K562 (cell line): ENCODE data around the gene CHCHD1. TPM values are rescaled to one million over a fixed set of nuclear protein-coding genes. Genes with fewer than 3 reads are reported as not detected.

Source experiments
- BRD9 ChIP-seq: fragments of 450-650 bp; IDR thresholded peaks from 2 replicates; pipeline ENCODE4 v1.6.1; 2018; ENCODE audit warnings: low read depth; ENCODE audit not compliant: partially characterized antibody
- KAT2B ChIP-seq: IDR thresholded peaks from one replicate; pipeline ENCODE4 v1.6.1; 2012; ENCODE audit warnings: low read depth, mild to moderate bottlenecking, control low read depth, inconsistent platforms, low read length, moderate library complexity
- NR2C2 ChIP-seq, 2 experiments: fragments of 200-800 bp in 1 of 2; sonication (Bioruptor generic) in 1 of 2; sonication (generic) in 1 of 2; formaldehyde crosslinking in 1 of 2; IDR thresholded peaks; 2 replicates each; pipeline versions ENCODE4 v1.6.1 to v1.8.0; 2016 to 2022; ENCODE audit warnings: mild to moderate bottlenecking in 1 of 2, missing compliant biosample characterization in 1 of 2, missing genetic modification characterization in 1 of 2, missing genetic modification reagents in 1 of 2
- RCOR1 ChIP-seq, 2 experiments: IDR thresholded peaks; 2 replicates each; pipeline ENCODE4 v1.6.1; 2012; ENCODE audit warnings: low read depth in 2 of 2, low read length in 2 of 2, borderline replicate concordance in 1 of 2, improper control_type of control experiment in 1 of 2
- RNF2 ChIP-seq: sonication (generic); IDR thresholded peaks from 2 replicates; pipeline ENCODE4 v1.6.1; 2016
- SP1 ChIP-seq: sonication (generic); formaldehyde crosslinking; IDR thresholded peaks from 2 replicates; pipeline ENCODE4 v1.8.1; 2022; ENCODE audit warnings: mild to moderate bottlenecking, missing genetic modification reagents
- TCF3 ChIP-seq: sonication (generic); formaldehyde crosslinking; IDR thresholded peaks from 2 replicates; pipeline ENCODE4 v1.4.0; 2020; ENCODE audit warnings: mild to moderate bottlenecking, missing genetic modification reagents
- ZNF263 ChIP-seq: sonication (generic); formaldehyde crosslinking; IDR thresholded peaks from 2 replicates; pipeline ENCODE4 v1.8.0; 2022; ENCODE audit warnings: mild to moderate bottlenecking, missing genetic modification reagents, borderline replicate concordance
- ZNF644 ChIP-seq: fragments of 200-800 bp; sonication (Bioruptor generic); IDR thresholded peaks from 2 replicates; pipeline ENCODE4 v1.6.1; 2016; ENCODE audit warnings: low read depth, missing genetic modification characterization, missing compliant biosample characterization
- polyA plus RNA-seq, 8 experiments: library from polyadenylated mRNA; depleted of rRNA in 4 of 8; stranded (reverse) in 5 of 8; unstranded in 3 of 8; fragments of >200 nt; fragmentation: Nextera tagmentation in 2 of 8; fragmentation: Illumina TruSeq in 1 of 8; extraction: Ambion mirVana in 2 of 8; extraction: Trizol in 1 of 8; gene quantifications; 2 replicates each; pipeline versions ENCODE4 v1.2.1 to v1.2.3, GENCODE V29; 2011 to 2014; ENCODE audit warnings: inconsistent platforms in 1 of 8, missing spikeins in 1 of 8
- total RNA-seq, 7 experiments: library from RNA; depleted of rRNA in 6 of 7; stranded (reverse); fragments of >200 nt in 6 of 7; fragmentation: Illumina TruSeq in 2 of 7; extraction: Trizol in 2 of 7; gene quantifications; 2 replicates each; pipeline versions ENCODE4 v1.2.1 to v1.2.3, GENCODE V29; 2011 to 2021; ENCODE audit warnings: low replicate concordance in 1 of 7
- TF ChIP-seq, protein P1 (sequence below): fragments of 250-450 bp; sonication (Bioruptor Pico); IDR thresholded peaks from 2 replicates; pipeline ENCODE4 v1.5.0; 2022; ENCODE audit warnings: mild to moderate bottlenecking
- TF ChIP-seq, protein P2 (sequence below): fragments of 450-650 bp; formaldehyde crosslinking; IDR thresholded peaks from 2 replicates; pipeline ENCODE4 v1.4.0; 2020; ENCODE audit warnings: mild to moderate bottlenecking, mixed read lengths
- TF ChIP-seq, protein P3 (sequence below): fragments of 450-650 bp; IDR thresholded peaks from 2 replicates; pipeline ENCODE4 v1.6.1; 2016
- TF ChIP-seq, protein P4 (sequence below), 2 experiments: IDR thresholded peaks; 2 replicates each; pipeline ENCODE4 v1.6.1; 2011; ENCODE audit warnings: borderline replicate concordance in 1 of 2, control low read depth in 1 of 2, low read depth in 1 of 2, low read length in 1 of 2, mild to moderate bottlenecking in 1 of 2, mixed read lengths in 1 of 2, moderate library complexity in 1 of 2; ENCODE audit not compliant: insufficient read depth in 1 of 2, insufficient read length in 1 of 2, poor library complexity in 1 of 2, severe bottlenecking in 1 of 2; ENCODE audit errors: extremely low read depth in 1 of 2
- TF ChIP-seq, protein P5 (sequence below): fragments of 250-450 bp; sonication (Bioruptor Pico); IDR thresholded peaks from 2 replicates; pipeline ENCODE4 v1.8.0; 2022; ENCODE audit warnings: inconsistent platforms

CHCHD1 gene
- total and polyA plus RNA-seq, 9 of the 15 experiments (the other 6 are each of a cell fraction or from before 2014, with no cell fraction given), result 52.9 to 126 (median 83.4) TPM

DNA sequence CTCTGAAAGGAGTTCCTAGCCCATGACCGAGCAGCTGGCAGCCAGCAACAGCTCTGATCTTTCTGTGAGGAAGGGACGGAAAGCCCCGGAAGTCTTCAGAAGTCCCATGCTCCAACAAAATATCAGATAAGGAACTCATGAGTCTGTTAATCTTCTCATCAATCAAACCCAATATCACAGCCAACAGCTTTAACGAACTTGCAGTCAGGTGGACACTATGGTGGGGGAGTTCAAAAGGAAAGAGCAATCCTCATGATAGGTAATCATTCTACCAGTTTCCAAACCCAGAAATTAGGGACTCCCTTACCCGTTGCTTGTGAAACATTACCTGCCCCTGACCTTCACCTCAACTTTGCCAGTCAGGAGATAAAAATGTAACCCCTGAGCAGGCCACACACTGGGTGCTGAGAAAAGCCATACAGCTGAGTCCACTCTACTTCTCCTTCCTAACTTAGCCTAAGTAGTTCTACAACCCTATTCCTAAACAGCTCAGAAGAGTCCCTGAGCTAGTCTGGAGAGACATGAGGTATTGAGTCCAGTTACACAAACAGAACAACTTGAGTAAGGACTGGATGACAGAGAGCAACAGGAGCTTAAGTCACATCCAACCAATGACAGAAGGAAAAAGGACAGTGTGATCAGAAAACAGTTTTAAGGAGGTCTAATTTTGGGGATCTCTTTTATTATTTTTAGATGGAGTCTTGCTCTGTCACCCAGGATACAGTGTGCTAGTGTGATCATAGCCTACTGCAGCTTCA, 27.4 kb downstream of the CHCHD1 start (continued):
- TF ChIP-seq NR2C2 (CRISPR knock-in tag; IDR thresholded peaks at IDR 0.05) (no peak), NR2C2 (tag; IDR thresholded peaks at IDR 0.05) (peak; percentile 49; the same call in 1 of the 2 replicates), SP1 (CRISPR knock-in tag) (peak; percentile 35; the same call in 1 of the 2 replicates), KAT2B (no peak), RCOR1 (IDR thresholded peaks at IDR 0.05; ENCODE audit: borderline replicate concordance in 1 of 2, low read depth in 2 of 2, low read length in 2 of 2) (0 out of 4 replicates have a peak, but pooled peaks of 1 of the 2 experiments have one; percentile 25), TCF3 (CRISPR knock-in tag) (0 out of 2 replicates have a peak, but pooled peaks have one; percentile 17), RNF2 (peak; percentile 69; the same call in 1 of the 2 replicates), ZNF644 (tag) (0 out of 2 replicates have a peak, but pooled peaks have one; percentile 58), ZNF263 (CRISPR knock-in tag) (no peak), BRD9 (no peak)
- TF ChIP-seq, protein P1, sequence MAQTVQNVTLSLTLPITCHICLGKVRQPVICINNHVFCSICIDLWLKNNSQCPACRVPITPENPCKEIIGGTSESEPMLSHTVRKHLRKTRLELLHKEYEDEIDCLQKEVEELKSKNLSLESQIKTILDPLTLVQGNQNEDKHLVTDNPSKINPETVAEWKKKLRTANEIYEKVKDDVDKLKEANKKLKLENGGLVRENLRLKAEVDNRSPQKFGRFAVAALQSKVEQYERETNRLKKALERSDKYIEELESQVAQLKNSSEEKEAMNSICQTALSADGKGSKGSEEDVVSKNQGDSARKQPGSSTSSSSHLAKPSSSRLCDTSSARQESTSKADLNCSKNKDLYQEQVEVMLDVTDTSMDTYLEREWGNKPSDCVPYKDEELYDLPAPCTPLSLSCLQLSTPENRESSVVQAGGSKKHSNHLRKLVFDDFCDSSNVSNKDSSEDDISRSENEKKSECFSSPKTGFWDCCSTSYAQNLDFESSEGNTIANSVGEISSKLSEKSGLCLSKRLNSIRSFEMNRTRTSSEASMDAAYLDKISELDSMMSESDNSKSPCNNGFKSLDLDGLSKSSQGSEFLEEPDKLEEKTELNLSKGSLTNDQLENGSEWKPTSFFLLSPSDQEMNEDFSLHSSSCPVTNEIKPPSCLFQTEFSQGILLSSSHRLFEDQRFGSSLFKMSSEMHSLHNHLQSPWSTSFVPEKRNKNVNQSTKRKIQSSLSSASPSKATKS (CRISPR knock-in tag), result 0 out of 2 replicates have a peak, but pooled peaks have one; percentile 29
- TF ChIP-seq, protein P2, sequence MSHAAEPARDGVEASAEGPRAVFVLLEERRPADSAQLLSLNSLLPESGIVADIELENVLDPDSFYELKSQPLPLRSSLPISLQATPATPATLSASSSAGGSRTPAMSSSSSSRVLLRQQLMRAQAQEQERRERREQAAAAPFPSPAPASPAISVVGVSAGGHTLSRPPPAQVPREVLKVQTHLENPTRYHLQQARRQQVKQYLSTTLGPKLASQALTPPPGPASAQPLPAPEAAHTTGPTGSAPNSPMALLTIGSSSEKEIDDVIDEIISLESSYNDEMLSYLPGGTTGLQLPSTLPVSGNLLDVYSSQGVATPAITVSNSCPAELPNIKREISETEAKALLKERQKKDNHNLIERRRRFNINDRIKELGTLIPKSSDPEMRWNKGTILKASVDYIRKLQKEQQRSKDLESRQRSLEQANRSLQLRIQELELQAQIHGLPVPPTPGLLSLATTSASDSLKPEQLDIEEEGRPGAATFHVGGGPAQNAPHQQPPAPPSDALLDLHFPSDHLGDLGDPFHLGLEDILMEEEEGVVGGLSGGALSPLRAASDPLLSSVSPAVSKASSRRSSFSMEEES (CRISPR knock-in tag), result no peak; the same call in 1 of the 2 replicates
- TF ChIP-seq, protein P3, sequence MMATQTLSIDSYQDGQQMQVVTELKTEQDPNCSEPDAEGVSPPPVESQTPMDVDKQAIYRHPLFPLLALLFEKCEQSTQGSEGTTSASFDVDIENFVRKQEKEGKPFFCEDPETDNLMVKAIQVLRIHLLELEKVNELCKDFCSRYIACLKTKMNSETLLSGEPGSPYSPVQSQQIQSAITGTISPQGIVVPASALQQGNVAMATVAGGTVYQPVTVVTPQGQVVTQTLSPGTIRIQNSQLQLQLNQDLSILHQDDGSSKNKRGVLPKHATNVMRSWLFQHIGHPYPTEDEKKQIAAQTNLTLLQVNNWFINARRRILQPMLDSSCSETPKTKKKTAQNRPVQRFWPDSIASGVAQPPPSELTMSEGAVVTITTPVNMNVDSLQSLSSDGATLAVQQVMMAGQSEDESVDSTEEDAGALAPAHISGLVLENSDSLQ, result 0 out of 2 replicates have a peak, but pooled peaks have one; percentile 35
- TF ChIP-seq, protein P4, sequence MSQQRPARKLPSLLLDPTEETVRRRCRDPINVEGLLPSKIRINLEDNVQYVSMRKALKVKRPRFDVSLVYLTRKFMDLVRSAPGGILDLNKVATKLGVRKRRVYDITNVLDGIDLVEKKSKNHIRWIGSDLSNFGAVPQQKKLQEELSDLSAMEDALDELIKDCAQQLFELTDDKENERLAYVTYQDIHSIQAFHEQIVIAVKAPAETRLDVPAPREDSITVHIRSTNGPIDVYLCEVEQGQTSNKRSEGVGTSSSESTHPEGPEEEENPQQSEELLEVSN (IDR thresholded peaks at IDR 0.05; ENCODE audit: borderline replicate concordance in 1 of 2, extremely low read depth in 1 of 2, insufficient read depth in 1 of 2, insufficient read length in 1 of 2, low read depth in 1 of 2, low read length in 1 of 2, poor library complexity in 1 of 2, severe bottlenecking in 1 of 2), result no peak
- TF ChIP-seq, protein P5, sequence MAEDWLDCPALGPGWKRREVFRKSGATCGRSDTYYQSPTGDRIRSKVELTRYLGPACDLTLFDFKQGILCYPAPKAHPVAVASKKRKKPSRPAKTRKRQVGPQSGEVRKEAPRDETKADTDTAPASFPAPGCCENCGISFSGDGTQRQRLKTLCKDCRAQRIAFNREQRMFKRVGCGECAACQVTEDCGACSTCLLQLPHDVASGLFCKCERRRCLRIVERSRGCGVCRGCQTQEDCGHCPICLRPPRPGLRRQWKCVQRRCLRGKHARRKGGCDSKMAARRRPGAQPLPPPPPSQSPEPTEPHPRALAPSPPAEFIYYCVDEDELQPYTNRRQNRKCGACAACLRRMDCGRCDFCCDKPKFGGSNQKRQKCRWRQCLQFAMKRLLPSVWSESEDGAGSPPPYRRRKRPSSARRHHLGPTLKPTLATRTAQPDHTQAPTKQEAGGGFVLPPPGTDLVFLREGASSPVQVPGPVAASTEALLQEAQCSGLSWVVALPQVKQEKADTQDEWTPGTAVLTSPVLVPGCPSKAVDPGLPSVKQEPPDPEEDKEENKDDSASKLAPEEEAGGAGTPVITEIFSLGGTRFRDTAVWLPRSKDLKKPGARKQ (CRISPR knock-in tag), result no peak
